ENCODE measurements around the gene FA2H.

Gene FA2H

DNA sequence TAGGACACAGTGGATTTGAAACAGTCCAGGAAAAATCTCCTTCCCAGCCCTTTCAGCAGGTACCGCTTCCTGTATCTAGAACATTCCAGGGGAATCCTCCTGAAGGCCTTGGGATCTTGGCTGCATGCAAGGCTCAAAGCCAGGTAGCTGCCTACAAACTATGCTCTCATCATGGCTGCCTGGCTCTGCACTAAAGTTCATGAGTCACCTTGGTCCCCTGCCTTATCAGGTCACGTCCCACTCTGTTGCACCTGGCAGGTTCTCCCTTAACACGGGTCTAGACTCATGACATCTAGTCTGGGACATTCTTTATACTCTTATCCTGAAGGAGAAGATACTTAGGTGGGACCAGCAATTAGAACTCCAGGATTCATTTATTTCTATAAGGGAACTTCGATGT lies 15.8 kb downstream of the FA2H start:
- H3K9ac ChIP-seq (ENCODE audit: low read depth, low read length) = no peak overlapping the region
- H4K20me1 ChIP-seq (ENCODE audit: insufficient read depth, low read length) = no peaks in the 10 kb centered on the region; the same call in 1 of the 2 replicates
- no peaks in the 10 kb centered on the region for H3K79me2 ChIP-seq (ENCODE audit: insufficient read depth, low read length)
- no peak overlapping the region for H3K4me3 ChIP-seq (ENCODE audit: low read depth in 1 of 2, low read length in 2 of 2)
- no peaks in the 10 kb centered on the region for H3K4me1 ChIP-seq (ENCODE audit: insufficient read depth, low read length)
- peaks cover 6% of the 10 kb centered on the region for H3K27me3 ChIP-seq (ENCODE audit: insufficient read depth, low read length, poor library complexity)
- no peak for DNase-seq
- TF ChIP-seq EZH2 (IDR thresholded peaks at IDR 0.05; ENCODE audit: borderline replicate concordance, low read depth, low read length, severe bottlenecking) = no peak
- no peak for TF ChIP-seq CTCF (IDR thresholded peaks at IDR 0.05; ENCODE audit: borderline replicate concordance, extremely low read depth, low read length, poor library complexity, severe bottlenecking)
- ATAC-seq (ENCODE audit: insufficient read depth, low read depth) = no peak
- H3K9me3 ChIP-seq (ENCODE audit: insufficient read depth, low read length, severe bottlenecking) = no peaks in the 10 kb centered on the region
- H2AFZ ChIP-seq (ENCODE audit: low read depth, low read length) = no peak overlapping the region
- no peaks in the 10 kb centered on the region for H3K36me3 ChIP-seq (ENCODE audit: insufficient read depth, low read length)
- H3K27ac ChIP-seq (ENCODE audit: low read length) = no peak overlapping the region
- H3K4me2 ChIP-seq (ENCODE audit: insufficient read depth, low read length) = no peak overlapping the region

- Histone ChIP-seq H3K9ac (ENCODE audit: low read depth, low read length) (no peak overlapping the region), H3K4me2 (ENCODE audit: insufficient read depth, low read length) (no peak overlapping the region), H3K4me1 (ENCODE audit: insufficient read depth, low read length) (no peaks in the 10 kb centered on the region), H2AFZ (ENCODE audit: low read depth, low read length) (no peak overlapping the region), H3K36me3 (ENCODE audit: insufficient read depth, low read length) (no peaks in the 10 kb centered on the region), H3K4me3 (ENCODE audit: low read depth in 1 of 2, low read length in 2 of 2) (no peak overlapping the region), H3K27me3 (ENCODE audit: insufficient read depth, low read length, poor library complexity) (peaks cover 6% of the 10 kb centered on the region), H3K9me3 (ENCODE audit: insufficient read depth, low read length, severe bottlenecking) (no peaks in the 10 kb centered on the region), H3K79me2 (ENCODE audit: insufficient read depth, low read length) (no peaks in the 10 kb centered on the region), H3K27ac (ENCODE audit: low read length) (no peak overlapping the region), H4K20me1 (ENCODE audit: insufficient read depth, low read length) (no peaks in the 10 kb centered on the region; the same call in 1 of the 2 replicates)
- no peak for ATAC-seq (ENCODE audit: insufficient read depth, low read depth)
- no peak for DNase-seq
- no peak for TF ChIP-seq CTCF (IDR thresholded peaks at IDR 0.05; ENCODE audit: borderline replicate concordance, extremely low read depth, low read length, poor library complexity, severe bottlenecking)
- no peak for TF ChIP-seq EZH2 (IDR thresholded peaks at IDR 0.05; ENCODE audit: borderline replicate concordance, low read depth, low read length, severe bottlenecking)
These were observed 17.3 kb downstream of the FA2H start for GRCh38 chr16:74757349-74757748.

- Histone ChIP-seq H3K27me3 (ENCODE audit: insufficient read depth, low read length, poor library complexity) (peaks cover 6% of the 10 kb centered on the region), H3K4me1 (ENCODE audit: insufficient read depth, low read length) (no peaks in the 10 kb centered on the region), H3K79me2 (ENCODE audit: insufficient read depth, low read length) (no peaks in the 10 kb centered on the region), H3K4me2 (ENCODE audit: insufficient read depth, low read length) (no peak overlapping the region), H3K9ac (ENCODE audit: low read depth, low read length) (no peak overlapping the region), H3K27ac (ENCODE audit: low read length) (no peak overlapping the region), H2AFZ (ENCODE audit: low read depth, low read length) (no peak overlapping the region), H3K36me3 (ENCODE audit: insufficient read depth, low read length) (no peaks in the 10 kb centered on the region), H4K20me1 (ENCODE audit: insufficient read depth, low read length) (no peaks in the 10 kb centered on the region; the same call in 1 of the 2 replicates), H3K9me3 (ENCODE audit: insufficient read depth, low read length, severe bottlenecking) (no peaks in the 10 kb centered on the region), H3K4me3 (ENCODE audit: low read depth in 1 of 2, low read length in 2 of 2) (no peak overlapping the region)
- no peak for ATAC-seq (ENCODE audit: insufficient read depth, low read depth)
- TF ChIP-seq EZH2 (IDR thresholded peaks at IDR 0.05; ENCODE audit: borderline replicate concordance, low read depth, low read length, severe bottlenecking) = no peak
- no peak for TF ChIP-seq CTCF (IDR thresholded peaks at IDR 0.05; ENCODE audit: borderline replicate concordance, extremely low read depth, low read length, poor library complexity, severe bottlenecking)
- no peak for DNase-seq
These were observed 18.4 kb downstream of the FA2H start for GRCh38 chr16:74756203-74756602.

DNA sequence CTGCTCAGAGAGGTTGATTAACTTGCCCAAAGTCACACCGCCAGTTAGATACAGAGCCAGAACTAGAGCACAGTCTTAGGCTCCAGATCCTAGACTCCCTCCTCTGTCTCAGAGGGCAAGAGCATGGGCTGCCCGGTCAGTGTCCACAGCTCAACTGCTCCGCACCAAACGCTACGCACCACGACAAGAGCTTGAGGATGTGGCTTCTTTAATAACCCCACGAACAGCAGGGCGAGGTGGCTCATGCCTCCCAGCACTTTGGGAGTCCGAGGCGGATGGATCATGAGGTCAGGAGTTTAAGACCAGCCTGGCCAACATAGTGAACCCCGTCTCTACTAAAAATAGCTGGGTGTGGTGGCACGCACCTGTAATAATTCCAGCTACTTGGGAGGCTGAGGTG lies 21.4 kb downstream of the FA2H start:
- H3K4me2 ChIP-seq (ENCODE audit: insufficient read depth, low read length) = no peak overlapping the region
- no peak overlapping the region for H2AFZ ChIP-seq (ENCODE audit: low read depth, low read length)
- no peak for DNase-seq
- no peak for ATAC-seq (ENCODE audit: insufficient read depth, low read depth)
- no peak overlapping the region for H3K4me3 ChIP-seq (ENCODE audit: low read depth in 1 of 2, low read length in 2 of 2)
- H3K36me3 ChIP-seq (ENCODE audit: insufficient read depth, low read length) = no peaks in the 10 kb centered on the region
- H3K79me2 ChIP-seq (ENCODE audit: insufficient read depth, low read length) = no peaks in the 10 kb centered on the region
- H3K27ac ChIP-seq (ENCODE audit: low read length) = no peak overlapping the region
- TF ChIP-seq EZH2 (IDR thresholded peaks at IDR 0.05; ENCODE audit: borderline replicate concordance, low read depth, low read length, severe bottlenecking) (no peak), CTCF (IDR thresholded peaks at IDR 0.05; ENCODE audit: borderline replicate concordance, extremely low read depth, low read length, poor library complexity, severe bottlenecking) (no peak)
- H3K9ac ChIP-seq (ENCODE audit: low read depth, low read length) = no peak overlapping the region
- H4K20me1 ChIP-seq (ENCODE audit: insufficient read depth, low read length) = no peaks in the 10 kb centered on the region
- no peaks in the 10 kb centered on the region for H3K9me3 ChIP-seq (ENCODE audit: insufficient read depth, low read length, severe bottlenecking)
- H3K27me3 ChIP-seq (ENCODE audit: insufficient read depth, low read length, poor library complexity) = no peaks in the 10 kb centered on the region
- no peaks in the 10 kb centered on the region for H3K4me1 ChIP-seq (ENCODE audit: insufficient read depth, low read length)
